ENCODE results near the gene PDLIM5.

DNA sequence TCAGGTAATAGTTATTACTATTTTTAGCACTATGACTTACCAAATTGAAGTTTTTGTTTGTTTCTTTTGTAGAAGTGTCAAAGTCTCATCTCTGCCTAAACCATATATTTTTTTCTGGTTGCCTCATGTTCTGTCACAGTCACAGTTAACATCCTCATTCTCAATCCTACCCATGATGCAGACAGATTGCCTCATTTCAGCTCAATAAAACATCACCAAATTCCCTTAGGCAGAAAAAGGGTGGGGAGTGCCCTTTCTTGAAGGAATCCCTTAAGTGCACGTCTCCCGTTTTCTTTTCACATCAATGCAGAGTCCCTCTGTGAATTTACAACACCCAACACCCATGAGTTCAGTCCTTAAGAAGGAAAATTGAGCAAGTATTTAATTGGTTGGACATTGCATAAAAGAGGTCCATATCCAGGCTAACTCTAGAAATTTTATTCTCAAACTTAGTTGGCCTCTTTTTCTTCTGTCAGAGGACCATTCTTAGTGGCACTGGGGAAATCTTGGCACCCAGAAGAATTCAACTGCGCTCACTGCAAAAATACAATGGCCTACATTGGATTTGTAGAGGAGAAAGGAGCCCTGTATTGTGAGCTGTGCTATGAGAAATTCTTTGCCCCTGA is 202.4 kb downstream of the PDLIM5 start:
- TF ChIP-seq, protein P1, sequence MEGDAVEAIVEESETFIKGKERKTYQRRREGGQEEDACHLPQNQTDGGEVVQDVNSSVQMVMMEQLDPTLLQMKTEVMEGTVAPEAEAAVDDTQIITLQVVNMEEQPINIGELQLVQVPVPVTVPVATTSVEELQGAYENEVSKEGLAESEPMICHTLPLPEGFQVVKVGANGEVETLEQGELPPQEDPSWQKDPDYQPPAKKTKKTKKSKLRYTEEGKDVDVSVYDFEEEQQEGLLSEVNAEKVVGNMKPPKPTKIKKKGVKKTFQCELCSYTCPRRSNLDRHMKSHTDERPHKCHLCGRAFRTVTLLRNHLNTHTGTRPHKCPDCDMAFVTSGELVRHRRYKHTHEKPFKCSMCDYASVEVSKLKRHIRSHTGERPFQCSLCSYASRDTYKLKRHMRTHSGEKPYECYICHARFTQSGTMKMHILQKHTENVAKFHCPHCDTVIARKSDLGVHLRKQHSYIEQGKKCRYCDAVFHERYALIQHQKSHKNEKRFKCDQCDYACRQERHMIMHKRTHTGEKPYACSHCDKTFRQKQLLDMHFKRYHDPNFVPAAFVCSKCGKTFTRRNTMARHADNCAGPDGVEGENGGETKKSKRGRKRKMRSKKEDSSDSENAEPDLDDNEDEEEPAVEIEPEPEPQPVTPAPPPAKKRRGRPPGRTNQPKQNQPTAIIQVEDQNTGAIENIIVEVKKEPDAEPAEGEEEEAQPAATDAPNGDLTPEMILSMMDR (conservative IDR thresholded peaks at IDR 0.05; ENCODE audit: low read length), result no peak
- no peak for TF ChIP-seq EZH2phosphoT487 (IDR thresholded peaks at IDR 0.05; ENCODE audit: borderline replicate concordance, low read depth, low read length)
